HepG2 (cell line): Measurements from ENCODE around the gene SYNM. TPM values are rescaled to one million over a fixed set of nuclear protein-coding genes. Genes with fewer than 3 reads are reported as not detected.
A peak's percentile ranks its signal among the peaks of the same experiment; 100 is the strongest.

ENCODE experiments used
- ATAC-seq: fragments of 200-7000 bp; cut with Tn5 transposase; 3 replicates; pipeline ENCODE4 v1.9.1; 2020; ENCODE audit warnings: mild to moderate bottlenecking, moderate library complexity
- BruUV-seq: library from RNA; stranded (reverse); fragments of 400-500 nt; replicated peaks from 2 replicates; lab custom pipeline; 2021; lab: Mats Ljungman, UMichigan
- CTCF ChIA-PET: fragments of 300-600 bp; formaldehyde crosslinking; extraction: SDS; loops from one replicate; lab custom pipeline; 2021; ENCODE audit warnings: low total read pairs, inconsistent platforms, low intra/inter-chr PET ratio; lab: Yijun Ruan, JAX
- POLR2A ChIA-PET: fragments of 350-600 bp; sonication (Branson Sonifier 250); formaldehyde crosslinking; loops from one replicate; lab custom pipeline; 2020; ENCODE audit warnings: antibody characterized with exemption, inconsistent platforms; lab: Yijun Ruan, JAX
- DNase-seq: peaks from one replicate; pipeline ENCODE4 v3.0.0-alpha.2; 2015; ENCODE audit warnings: low spot score
- FAIRE-seq: peaks from 3 replicates; lab custom pipeline; 2011; peaks lifted over from hg19 to GRCh38; lab: Jason Lieb, UNC
- H2AFZ ChIP-seq: one replicate; pipeline ENCODE4 v1.6.1; 2011; ENCODE audit warnings: low read length, inconsistent platforms
- H3K27ac ChIP-seq: fragments of 300-600 bp; 3 replicates; pipeline ENCODE4 v1.8.0; 2011; ENCODE audit warnings: mixed run types, mild to moderate bottlenecking, mixed read lengths, low read length, inconsistent platforms; ENCODE audit not compliant: insufficient read depth; ENCODE audit errors: extremely low read length
- H3K27me3 ChIP-seq, 2 experiments: fragments of 200-600 bp in 1 of 2; 2 replicates in 1 of 2; 3 replicates in 1 of 2; pipeline versions ENCODE4 v1.6.0 to v1.8.0; 2011; ENCODE audit warnings: low read length in 2 of 2, mild to moderate bottlenecking in 2 of 2, moderate library complexity in 2 of 2, inconsistent platforms in 1 of 2; ENCODE audit not compliant: insufficient read depth in 2 of 2, control insufficient read depth in 1 of 2
- H3K36me3 ChIP-seq, 2 experiments: fragments of 200-600 bp in 1 of 2; replicated peaks in 1 of 2; 2 replicates in 1 of 2; 3 replicates in 1 of 2; pipeline versions ENCODE4 v1.5.1 to v1.8.0; 2011; ENCODE audit warnings: low read length in 2 of 2, inconsistent platforms in 1 of 2; ENCODE audit not compliant: insufficient read depth in 2 of 2, control insufficient read depth in 1 of 2
- H3K4me1 ChIP-seq: 2 replicates; pipeline ENCODE4 v1.5.1; 2012; ENCODE audit warnings: low read length, inconsistent platforms; ENCODE audit not compliant: insufficient read depth
- H3K4me2 ChIP-seq: 2 replicates; pipeline ENCODE4 v1.6.0; 2011; ENCODE audit warnings: low read depth, low read length, inconsistent platforms
- H3K4me3 ChIP-seq, 3 experiments: fragments of 200-600 bp in 1 of 3; sonication (generic), shearing (Covaris generic) in 1 of 3; replicated peaks in 1 of 3; 2 replicates each; pipeline ENCODE4 v1.5.1; 2011 to 2016; ENCODE audit warnings: low read length in 3 of 3, inconsistent platforms in 2 of 3, low read depth in 2 of 3, mild to moderate bottlenecking in 2 of 3, control low read depth in 1 of 3, mixed read lengths in 1 of 3; ENCODE audit not compliant: insufficient read depth in 1 of 3
- H3K79me2 ChIP-seq: one replicate; pipeline ENCODE4 v1.6.1; 2011; ENCODE audit warnings: low read length, inconsistent platforms; ENCODE audit not compliant: insufficient read depth
- H3K9ac ChIP-seq: 2 replicates; pipeline ENCODE4 v1.6.0; 2011; ENCODE audit warnings: mild to moderate bottlenecking, low read depth, low read length, inconsistent platforms; ENCODE audit not compliant: insufficient read depth
- H3K9me3 ChIP-seq: 2 replicates; pipeline ENCODE4 v1.5.1; 2012; ENCODE audit warnings: mild to moderate bottlenecking, low read length
- H4K20me1 ChIP-seq: 2 replicates; pipeline ENCODE4 v1.6.0; 2011; ENCODE audit warnings: inconsistent platforms, mild to moderate bottlenecking, low read length, moderate library complexity; ENCODE audit not compliant: insufficient read depth
- CBX1 ChIP-seq: IDR thresholded peaks from one replicate; pipeline ENCODE4 v1.6.1; 2016; ENCODE audit warnings: antibody characterized with exemption, low read depth
- FOSL2 ChIP-seq: sonication (generic); formaldehyde crosslinking; IDR thresholded peaks from 2 replicates; pipeline ENCODE4 v1.4.0; 2020; ENCODE audit warnings: missing genetic modification reagents
- MEIS1 ChIP-seq: sonication (generic); formaldehyde crosslinking; IDR thresholded peaks from 2 replicates; pipeline ENCODE4 v1.9.0; 2021; ENCODE audit warnings: mild to moderate bottlenecking, missing genetic modification reagents, moderate library complexity, borderline replicate concordance
- PITX1 ChIP-seq: sonication (generic); formaldehyde crosslinking; IDR thresholded peaks from 2 replicates; pipeline ENCODE4 v1.5.1; 2020; ENCODE audit warnings: mild to moderate bottlenecking, missing genetic modification reagents
- RXRB ChIP-seq: IDR thresholded peaks from 2 replicates; pipeline ENCODE4 v1.6.1; 2016; ENCODE audit warnings: borderline replicate concordance, missing genetic modification reagents, missing compliant biosample characterization
- SP140L ChIP-seq: sonication (generic); formaldehyde crosslinking; IDR thresholded peaks from 2 replicates; pipeline ENCODE4 v1.4.0; 2020; ENCODE audit warnings: missing genetic modification reagents, borderline replicate concordance
- TMF1 ChIP-seq: sonication (generic); formaldehyde crosslinking; IDR thresholded peaks from 2 replicates; pipeline ENCODE4 v1.8.1; 2022; ENCODE audit warnings: low read depth, missing genetic modification reagents
- ZNF7 ChIP-seq: IDR thresholded peaks from 2 replicates; pipeline ENCODE4 v1.6.1; 2016; ENCODE audit warnings: missing biosample characterization, missing genetic modification reagents
- WGBS: methylation state at CpG from one replicate; pipeline ENCODE4 v1.1.6; 2017; ENCODE audit warnings: low lambda C conversion rate; 5-methylcytosine and 5-hydroxymethylcytosine counted together
- in situ Hi-C: cut with HindIII; loops from 2 replicates; pipeline ENCODE4 v1.10.0; 2017; ENCODE audit warnings: low pct_unique_long_range_greater_than_20kb; ENCODE audit not compliant: extremely low pct_ligation_motif_present
- intact Hi-C: fragments of 100-400 bp; cut with micrococcal nuclease; formaldehyde crosslinking; loops from one replicate; pipeline ENCODE4 v1.10.0; 2022; ENCODE audit not compliant: unreplicated experiment
- polyA plus RNA-seq, 8 experiments: library from polyadenylated mRNA; depleted of rRNA in 3 of 8; stranded (reverse) in 7 of 8; unstranded in 1 of 8; fragments of >200 nt; fragmentation: Illumina TruSeq in 4 of 8; extraction: Trizol in 4 of 8; gene quantifications; 2 replicates each; pipeline versions ENCODE4 v1.2.1 to v1.2.3, GENCODE V29; 2011 to 2016; ENCODE audit warnings: low read depth in 4 of 8, missing spikeins in 1 of 8, mixed read lengths in 1 of 8; ENCODE audit not compliant: insufficient read depth in 1 of 8
- total RNA-seq, 5 experiments: library from RNA; depleted of rRNA; stranded (reverse); fragments of >200 nt; fragmentation: Illumina TruSeq; extraction: Trizol; gene quantifications; 2 replicates each; pipeline ENCODE4 v1.2.3, GENCODE V29; 2016; ENCODE audit warnings: low read depth in 1 of 5

Gene SYNM
- total and polyA plus RNA-seq, 2 of the 13 experiments (the other 11 are each of a cell fraction or from before 2014, with no cell fraction given): 1.1 to 3.7 TPM

- no peak for DNase-seq
- Histone ChIP-seq H3K27ac (no peak overlapping the region), H3K4me3 (no peak overlapping the region), H2AFZ (no peak overlapping the region), H3K9ac (no peak overlapping the region), H3K4me1 (peaks cover 27% of the 10 kb centered on the region), H4K20me1 (no peaks in the 10 kb centered on the region), H3K27me3 (peaks cover 14 to 41% of the 10 kb centered on the region in 2 experiments), H3K4me2 (no peak overlapping the region), H3K79me2 (no peaks in the 10 kb centered on the region), H3K36me3 (no peaks in the 10 kb centered on the region), H3K9me3 (no peaks in the 10 kb centered on the region)
- no peak for ATAC-seq
- in situ Hi-C loops (loop anchor here (5.0 kb wide), 1 partner anchor 110 kb away; no protein-coding TSS in a partner anchor), intact Hi-C loops (no loop called here)
- TF ChIP-seq PITX1 (CRISPR knock-in tag) (no peak), FOSL2 (CRISPR knock-in tag) (peak; percentile 40; the same call in 1 of the 2 replicates), ZNF7 (no peak), SP140L (CRISPR knock-in tag) (no peak), RXRB (CRISPR knock-in tag) (peak; percentile 37; the same call in 1 of the 2 replicates), TMF1 (CRISPR knock-in tag) (no peak), CBX1 (no peak), MEIS1 (CRISPR knock-in tag) (no peak)
- BruUV-seq: no TSS peak
- FAIRE-seq: no peak
- 22% methylated on average over 11 of the region's 13 CpGs for WGBS
- ChIA-PET POLR2A (no interaction called here), CTCF (no interaction called here)
Observed at GRCh38 chr15:99102332-99103235, 2.3 kb upstream of the SYNM start.
